ENCODE data around the gene ABHD16A. TPM values are rescaled to one million over a fixed set of nuclear protein-coding genes. Genes with fewer than 3 reads are reported as not detected.

ABHD16A gene
- total RNA-seq, 2 experiments from 2014 or later = 52.1 to 55.4 TPM

GRCh38 chr6:31722173-31722572 is 19.0 kb upstream of the ABHD16A start:
- peaks cover 32% of the 10 kb centered on the region for H3K4me1 Mint-ChIP-seq (ENCODE audit: low read depth)
- peaks cover 14% of the 10 kb centered on the region for H3K36me3 Mint-ChIP-seq (ENCODE audit: low read depth)
- H3K27me3 Mint-ChIP-seq (ENCODE audit: low read depth) = peaks cover 8% of the 10 kb centered on the region
- no peak for ATAC-seq
- H3K4me3 Mint-ChIP-seq = no peak overlapping the region
- ChIA-PET POLR2A (interaction anchor here (3.5 kb wide), 1 partner anchor 18 kb away, joined by 14 read pairs; the partner anchor contains the start of gene MSH5), CTCF (interaction anchor here (2.4 kb wide), 1 partner anchor 48 kb away, joined by 7 read pairs; no protein-coding TSS in a partner anchor)
- peak overlapping the region; percentile 40 for H3K27ac Mint-ChIP-seq
- H3K9me3 Mint-ChIP-seq (ENCODE audit: insufficient read depth) = no peaks in the 10 kb centered on the region
- no peak for DNase-seq

GRCh38 chr6:31721351-31722020 is 18.4 kb upstream of the ABHD16A start, which contains the start of gene LY6G6C:
LY6G6C (minus strand) TSS chr6:31721746; CDS start chr6:31721679, 67 bp downstream.
- Mint-ChIP-seq H3K9me3 (ENCODE audit: insufficient read depth) (no peaks in the 10 kb centered on the region), H3K36me3 (ENCODE audit: low read depth) (peaks cover 8% of the 10 kb centered on the region), H3K4me1 (ENCODE audit: low read depth) (peaks cover 25% of the 10 kb centered on the region), H3K27me3 (ENCODE audit: low read depth) (peaks cover 8% of the 10 kb centered on the region), H3K27ac (peak within 1 kb of the TSS; percentile 40), H3K4me3 (no peak within 1 kb of the TSS)
- no peak for ATAC-seq
- no peak for DNase-seq
- CTCF ChIA-PET = no interaction called here
- POLR2A ChIA-PET = interaction anchor here (1.8 to 3.5 kb wide), 2 partner anchors 9 to 19 kb away, joined by 5 to 14 read pairs; partner anchors contain the start of gene MSH5

- peaks cover 8% of the 10 kb centered on the region for H3K27me3 Mint-ChIP-seq (ENCODE audit: low read depth)
- no peak for ATAC-seq
- ChIA-PET CTCF (no interaction called here), POLR2A (interaction anchor here (1.8 kb wide), 1 partner anchor 10 kb away, joined by 5 read pairs; no protein-coding TSS in a partner anchor)
- no peaks in the 10 kb centered on the region for H3K36me3 Mint-ChIP-seq (ENCODE audit: low read depth)
- H3K9me3 Mint-ChIP-seq (ENCODE audit: insufficient read depth) = no peaks in the 10 kb centered on the region
- no peak overlapping the region for H3K4me3 Mint-ChIP-seq
- no peak overlapping the region for H3K27ac Mint-ChIP-seq
- DNase-seq = no peak
- H3K4me1 Mint-ChIP-seq (ENCODE audit: low read depth) = peaks cover 15% of the 10 kb centered on the region
Observed at GRCh38 chr6:31720196-31720770, 17.2 kb upstream of the ABHD16A start.

- no peak for DNase-seq
- H3K27ac Mint-ChIP-seq = no peak overlapping the region
- no peaks in the 10 kb centered on the region for H3K36me3 Mint-ChIP-seq (ENCODE audit: low read depth)
- CTCF ChIA-PET = no interaction called here
- H3K4me3 Mint-ChIP-seq = no peak overlapping the region
- POLR2A ChIA-PET = no interaction called here
- no peak for ATAC-seq
- H3K4me1 Mint-ChIP-seq (ENCODE audit: low read depth) = peaks cover 17% of the 10 kb centered on the region
- H3K9me3 Mint-ChIP-seq (ENCODE audit: insufficient read depth) = no peaks in the 10 kb centered on the region
- peaks cover 12% of the 10 kb centered on the region for H3K27me3 Mint-ChIP-seq (ENCODE audit: low read depth)
Observed at GRCh38 chr6:31719001-31719400, 15.9 kb upstream of the ABHD16A start.

- ChIA-PET POLR2A (no interaction called here), CTCF (no interaction called here)
- H3K27ac Mint-ChIP-seq = no peak overlapping the region
Observed at GRCh38 chr6:31718265-31718664, 15.1 kb upstream of the ABHD16A start.

GRCh38 chr6:31717499-31718222 is 14.5 kb upstream of the ABHD16A start:
- no peak for ATAC-seq
- no peak for DNase-seq
- Mint-ChIP-seq H3K36me3 (ENCODE audit: low read depth) (no peaks in the 10 kb centered on the region), H3K9me3 (ENCODE audit: insufficient read depth) (no peaks in the 10 kb centered on the region), H3K27ac (no peak overlapping the region), H3K27me3 (ENCODE audit: low read depth) (peaks cover 18% of the 10 kb centered on the region), H3K4me1 (ENCODE audit: low read depth) (peaks cover 6% of the 10 kb centered on the region), H3K4me3 (no peak overlapping the region)
- CTCF ChIA-PET = no interaction called here
- POLR2A ChIA-PET = interaction anchor here (0.6 kb wide), 1 partner anchor 8 kb away, joined by 4 read pairs; no protein-coding TSS in a partner anchor

More at GRCh38 chr6:31718265-31718664, 15.1 kb upstream of the ABHD16A start:
- DNase-seq (no peak), ATAC-seq (no peak)
- H3K9me3 Mint-ChIP-seq (ENCODE audit: insufficient read depth) = no peaks in the 10 kb centered on the region
- peaks cover 11% of the 10 kb centered on the region for H3K4me1 Mint-ChIP-seq (ENCODE audit: low read depth)
- no peaks in the 10 kb centered on the region for H3K36me3 Mint-ChIP-seq (ENCODE audit: low read depth)
- H3K4me3 Mint-ChIP-seq = no peak overlapping the region
- H3K27me3 Mint-ChIP-seq (ENCODE audit: low read depth) = peaks cover 14% of the 10 kb centered on the region

- no peak for DNase-seq
- no peak for ATAC-seq
- peaks cover 23% of the 10 kb centered on the region for H3K4me1 Mint-ChIP-seq (ENCODE audit: low read depth)
- no peak within 1 kb of the TSS for H3K27ac Mint-ChIP-seq
- CTCF ChIA-PET = interaction anchor here (1.3 to 3.0 kb wide), 2 partner anchors 14 to 34 kb away, joined by 3 to 8 read pairs; partner anchors contain the start of genes DDAH2 and LY6G5C
- H3K36me3 Mint-ChIP-seq (ENCODE audit: low read depth) = no peaks in the 10 kb centered on the region
- no peaks in the 10 kb centered on the region for H3K9me3 Mint-ChIP-seq (ENCODE audit: insufficient read depth)
- H3K4me3 Mint-ChIP-seq = no peak within 1 kb of the TSS
- POLR2A ChIA-PET = interaction anchor here (0.6 to 0.8 kb wide), 4 partner anchors 12 to 115 kb away, joined by 3 to 4 read pairs (median 3); partner anchors contain the start of genes ABHD16A, C6orf47 and CLIC1
- H3K27me3 Mint-ChIP-seq (ENCODE audit: low read depth) = peaks cover 11% of the 10 kb centered on the region
Observed at GRCh38 chr6:31715022-31715958, 12.2 kb upstream of the ABHD16A start, which contains the start of gene LY6G6D. LY6G6D (plus strand) TSS chr6:31715348; CDS start chr6:31715356, 8 bp downstream.

- Mint-ChIP-seq H3K36me3 (ENCODE audit: low read depth) (no peaks in the 10 kb centered on the region), H3K4me3 (no peak overlapping the region), H3K27ac (no peak overlapping the region), H3K4me1 (ENCODE audit: low read depth) (peaks cover 24% of the 10 kb centered on the region), H3K9me3 (ENCODE audit: insufficient read depth) (no peaks in the 10 kb centered on the region), H3K27me3 (ENCODE audit: low read depth) (peaks cover 10% of the 10 kb centered on the region)
- no peak for DNase-seq
- ATAC-seq = no peak
- ChIA-PET CTCF (interaction anchor here (0.8 to 3.0 kb wide), 4 partner anchors 9 to 56 kb away, joined by 3 to 8 read pairs (median 3); partner anchors contain the start of genes DDAH2, MPIG6B and MSH5), POLR2A (interaction anchor here (0.8 to 2.1 kb wide), 2 partner anchors 11 to 22 kb away, joined by 3 to 10 read pairs; partner anchors contain the start of genes ABHD16A and CLIC1)
Observed at GRCh38 chr6:31713991-31714684, 11.0 kb upstream of the ABHD16A start.

GRCh38 chr6:31713465-31713864 is 10.3 kb upstream of the ABHD16A start:
- no peak overlapping the region for H3K4me3 Mint-ChIP-seq
- H3K9me3 Mint-ChIP-seq (ENCODE audit: insufficient read depth) = no peaks in the 10 kb centered on the region
- CTCF ChIA-PET = interaction anchor here (0.7 to 3.0 kb wide), 7 partner anchors 9 to 94 kb away, joined by 3 to 8 read pairs (median 3); partner anchors contain the start of genes ABHD16A, DDAH2, LSM2 and MPIG6B
- DNase-seq = no peak
- POLR2A ChIA-PET = interaction anchor here (2.1 kb wide), 1 partner anchor 10 kb away, joined by 10 read pairs; the partner anchor contains the start of gene ABHD16A
- no peaks in the 10 kb centered on the region for H3K36me3 Mint-ChIP-seq (ENCODE audit: low read depth)
- H3K27me3 Mint-ChIP-seq (ENCODE audit: low read depth) = peaks cover 10% of the 10 kb centered on the region
- H3K27ac Mint-ChIP-seq = no peak overlapping the region
- H3K4me1 Mint-ChIP-seq (ENCODE audit: low read depth) = peaks cover 24% of the 10 kb centered on the region
- no peak for ATAC-seq

- Mint-ChIP-seq H3K4me3 (no peak overlapping the region), H3K27ac (no peak overlapping the region), H3K27me3 (ENCODE audit: low read depth) (peaks cover 10% of the 10 kb centered on the region), H3K4me1 (ENCODE audit: low read depth) (peaks cover 24% of the 10 kb centered on the region), H3K36me3 (ENCODE audit: low read depth) (no peaks in the 10 kb centered on the region), H3K9me3 (ENCODE audit: insufficient read depth) (no peaks in the 10 kb centered on the region)
- ATAC-seq (peak; percentile 59), DNase-seq (no peak)
- ChIA-PET CTCF (interaction anchor here (1.7 to 2.2 kb wide), 2 partner anchors 9 to 57 kb away, joined by 6 to 7 read pairs; partner anchors contain the start of gene ABHD16A), POLR2A (interaction anchor here (0.6 to 2.1 kb wide), 2 partner anchors 9 to 24 kb away, joined by 3 to 10 read pairs; partner anchors contain the start of genes ABHD16A and CLIC1)
Observed at GRCh38 chr6:31712296-31712695, 9.2 kb upstream of the ABHD16A start.

Measured in activated CD8-positive, alpha-beta T cell treated with anti-CD3 and anti-CD28 coated beads, Interleukin-2, amount 10 ng/mL, durations not matched to agents 7 days and 5 days (primary cell).